Thyroid gland (tissue), 4 donors: ENCODE data around the gene TMEM120B.

ENCODE experiments used
- CTCF ChIP-seq, 6 experiments: fragments of 200-600 bp in 3 of 6; fragments of 450-650 bp in 3 of 6; sonication (generic) in 3 of 6; IDR thresholded peaks; one replicate each; pipeline ENCODE4 v1.5.1; 2016 to 2019; ENCODE audit warnings: antibody characterized with exemption in 6 of 6, mild to moderate bottlenecking in 2 of 6, inconsistent platforms in 1 of 6, moderate library complexity in 1 of 6
- POLR2A ChIP-seq, 2 donors: fragments of 450-650 bp; IDR thresholded peaks; one replicate each; pipeline ENCODE4 v1.6.1; 2017; ENCODE audit warnings: antibody characterized with exemption in 2 of 2, mild to moderate bottlenecking in 2 of 2, moderate library complexity in 1 of 2

DNA sequence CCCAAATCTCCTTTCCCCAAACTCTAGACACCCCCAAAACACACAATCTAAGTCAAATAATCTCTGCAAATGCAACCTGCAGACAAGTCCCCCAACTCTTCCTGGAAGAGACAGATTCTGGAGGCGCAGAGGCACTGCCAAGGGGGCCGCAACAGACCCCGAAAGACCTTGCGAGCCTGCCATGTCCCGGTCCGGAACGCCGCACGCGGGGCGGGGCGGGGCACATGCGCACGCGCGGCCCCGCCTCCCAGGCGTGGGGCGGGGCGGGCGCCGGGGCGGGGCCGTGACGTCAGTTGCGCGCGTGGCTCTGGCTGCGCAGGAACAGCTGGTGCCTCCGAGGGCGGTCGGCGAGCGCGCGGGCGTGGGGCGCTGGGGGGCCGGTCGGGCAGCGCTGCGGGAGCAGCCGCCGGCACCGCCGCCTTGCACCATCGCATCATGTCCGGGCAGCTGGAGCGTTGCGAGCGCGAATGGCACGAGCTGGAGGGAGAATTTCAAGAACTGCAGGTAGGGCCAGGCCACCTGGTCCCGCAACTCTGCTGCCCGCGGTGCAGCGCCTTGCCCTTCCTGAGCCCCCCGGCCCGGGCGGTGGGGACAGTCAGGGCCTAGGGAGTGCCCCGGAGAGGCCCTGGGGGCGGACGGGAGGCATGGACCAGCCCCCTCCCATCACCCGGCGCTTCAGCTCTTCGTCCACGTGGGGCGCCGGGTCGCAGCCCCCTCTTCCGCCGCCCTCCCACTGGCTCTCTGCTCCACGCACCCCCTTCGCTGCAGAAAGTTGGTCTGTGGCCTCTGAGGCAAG, at the start of gene TMEM120B:
- TF ChIP-seq POLR2A (IDR thresholded peaks at IDR 0.05) (peak; percentile 79 to 96), CTCF (IDR thresholded peaks at IDR 0.05) (no peak)
